Karpas-422 (cell line): Measurements from ENCODE around the gene ESAM. TPM values are rescaled to one million over a fixed set of nuclear protein-coding genes. Genes with fewer than 3 reads are reported as not detected.

Experiments used
- DNase-seq: peaks from one replicate; pipeline ENCODE4 v3.0.0-alpha.2; 2015
- H2AFZ ChIP-seq: fragments of 200-600 bp; sonication (generic); 2 replicates; pipeline ENCODE4 v1.6.1; 2014; ENCODE audit warnings: antibody characterized with exemption, low read length, mixed read lengths
- H3K27ac ChIP-seq: fragments of 200-600 bp; sonication (generic); 2 replicates; pipeline ENCODE4 v1.5.1; 2014; ENCODE audit warnings: mild to moderate bottlenecking, low read length, moderate library complexity
- H3K27me3 ChIP-seq: fragments of 200-600 bp; sonication (generic); 2 replicates; pipeline ENCODE4 v1.6.1; 2014; ENCODE audit warnings: low read length, mixed read lengths
- H3K36me3 ChIP-seq: fragments of 200-600 bp; sonication (generic); 2 replicates; pipeline ENCODE4 v1.6.1; 2014; ENCODE audit warnings: low read length, mixed read lengths; ENCODE audit not compliant: insufficient read depth
- H3K4me1 ChIP-seq: fragments of 200-600 bp; sonication (generic); 2 replicates; pipeline ENCODE4 v1.6.1; 2014; ENCODE audit warnings: mild to moderate bottlenecking, low read length, mixed read lengths
- H3K4me2 ChIP-seq: fragments of 200-600 bp; sonication (generic); 2 replicates; pipeline ENCODE4 v1.6.1; 2014; ENCODE audit warnings: low read length, low read depth, mild to moderate bottlenecking; ENCODE audit not compliant: poor library complexity, severe bottlenecking
- H3K4me3 ChIP-seq: fragments of 200-600 bp; sonication (generic); 2 replicates; pipeline ENCODE4 v1.5.1; 2014; ENCODE audit warnings: mild to moderate bottlenecking, antibody characterized with exemption, low read length, mixed read lengths
- H3K79me2 ChIP-seq: fragments of 200-600 bp; sonication (generic); 2 replicates; pipeline ENCODE4 v1.6.1; 2014; ENCODE audit warnings: mild to moderate bottlenecking, low read length, mixed read lengths
- H3K9ac ChIP-seq: fragments of 200-600 bp; sonication (generic); 2 replicates; pipeline ENCODE4 v1.6.0; 2014; ENCODE audit warnings: low read length
- H3K9me2 ChIP-seq: fragments of 200-600 bp; sonication (generic), shearing (Covaris generic); replicated peaks from 2 replicates; pipeline ENCODE4 v1.6.0; 2014; ENCODE audit warnings: mild to moderate bottlenecking, low read length, moderate library complexity; ENCODE audit not compliant: insufficient read depth
- H3K9me3 ChIP-seq: fragments of 300-700, 200-600 bp; sonication (generic); 2 replicates; pipeline ENCODE4 v1.6.1; 2014; ENCODE audit warnings: low read length, mixed read lengths
- H4K20me1 ChIP-seq: fragments of 200-600 bp; sonication (generic); 2 replicates; pipeline ENCODE4 v1.6.1; 2014; ENCODE audit warnings: mild to moderate bottlenecking, antibody characterized with exemption, low read length, low read depth; ENCODE audit not compliant: insufficient read depth
- total RNA-seq: library from RNA; depleted of rRNA; stranded (reverse); fragments of >200 nt; shearing (Covaris generic); gene quantifications from 2 replicates; pipeline ENCODE4 v1.2.3, GENCODE V29; 2014; ENCODE audit warnings: low replicate concordance

The ESAM gene
- total RNA-seq, 1 experiment from 2014 or later, result not detected

DNA sequence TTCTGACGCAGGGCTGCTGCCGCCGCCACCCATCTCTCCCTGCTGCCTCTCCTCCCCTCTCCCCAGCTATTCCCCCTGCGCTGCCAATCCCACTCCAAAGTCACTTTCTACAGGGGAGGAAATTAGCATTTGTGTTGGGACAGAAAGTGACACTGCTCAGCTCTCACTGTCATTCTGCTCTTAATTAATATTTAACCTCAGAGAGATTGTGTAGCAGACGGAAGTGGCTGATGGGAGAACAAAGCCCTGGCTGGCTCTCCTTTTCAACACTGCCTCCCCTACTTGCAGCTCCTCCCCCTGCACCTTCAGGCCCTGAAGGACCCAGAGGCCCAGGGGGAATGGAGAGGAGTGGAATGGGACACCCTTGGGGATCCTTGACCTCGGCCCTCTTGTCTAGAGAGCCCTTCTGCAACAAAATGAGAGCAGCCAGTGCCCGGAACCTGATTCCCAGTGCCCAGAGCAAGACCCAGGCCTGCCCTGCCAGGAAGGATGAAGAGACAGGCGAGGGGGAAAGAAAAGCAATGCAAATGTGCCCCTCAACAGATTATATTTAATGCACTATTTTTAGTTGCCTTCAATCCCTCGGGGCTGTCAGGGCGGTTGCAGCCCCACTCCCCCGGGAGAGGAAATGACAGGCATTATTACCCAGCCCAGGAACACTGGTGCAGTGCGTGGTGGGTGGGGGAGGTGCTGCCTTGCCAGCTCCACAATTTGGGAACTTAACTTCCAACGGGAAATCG is 36.9 kb downstream of the ESAM start:
- Histone ChIP-seq H3K4me2 (peak overlapping the region; percentile 82), H3K9ac (peak overlapping the region; percentile 64), H2AFZ (peak overlapping the region; percentile 76)

DNA sequence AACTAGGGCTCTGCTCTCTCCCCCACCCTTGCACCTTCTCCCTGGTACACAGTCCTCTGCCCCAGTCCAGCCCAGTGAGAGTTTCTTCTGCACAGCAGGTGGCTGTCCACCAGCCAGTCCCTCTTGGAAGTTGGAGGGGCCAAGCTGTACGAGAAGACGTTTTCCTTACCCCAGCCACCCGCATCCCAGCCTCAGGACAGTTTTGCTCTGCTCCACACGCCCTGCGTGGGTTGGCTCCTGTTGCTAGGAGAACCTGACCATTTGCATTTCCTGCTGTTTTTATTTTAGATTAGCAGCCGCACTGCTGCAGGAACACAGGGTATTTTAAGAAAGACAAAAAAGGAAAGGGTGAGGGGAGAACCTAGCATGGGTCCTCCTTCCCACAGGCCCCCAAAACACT is 39.9 kb downstream of the ESAM start:
- peaks cover 46% of the 10 kb centered on the region for H3K4me1 ChIP-seq
- no peak overlapping the region for H3K9ac ChIP-seq
- no peaks in the 10 kb centered on the region for H3K9me3 ChIP-seq
- no peaks in the 10 kb centered on the region for H3K27me3 ChIP-seq
- DNase-seq, result no peak
- no peak overlapping the region for H3K4me3 ChIP-seq
- H3K4me2 ChIP-seq, result no peak overlapping the region
- no peaks in the 10 kb centered on the region for H3K9me2 ChIP-seq
- H3K36me3 ChIP-seq, result no peaks in the 10 kb centered on the region
- H3K27ac ChIP-seq, result no peak overlapping the region
- H4K20me1 ChIP-seq, result no peaks in the 10 kb centered on the region
- no peak overlapping the region for H2AFZ ChIP-seq
- no peaks in the 10 kb centered on the region for H3K79me2 ChIP-seq

More for the DNA sequence above, 36.9 kb downstream of the ESAM start:
- Histone ChIP-seq H3K27me3 (no peaks in the 10 kb centered on the region), H4K20me1 (no peaks in the 10 kb centered on the region), H3K79me2 (no peaks in the 10 kb centered on the region), H3K9me3 (no peaks in the 10 kb centered on the region), H3K9me2 (no peaks in the 10 kb centered on the region), H3K4me1 (peaks cover 45% of the 10 kb centered on the region), H3K4me3 (peak overlapping the region; percentile 59), H3K36me3 (no peaks in the 10 kb centered on the region), H3K27ac (peak overlapping the region; percentile 45; the same call in 1 of the 2 replicates)
- peak; percentile 81 for DNase-seq

DNA sequence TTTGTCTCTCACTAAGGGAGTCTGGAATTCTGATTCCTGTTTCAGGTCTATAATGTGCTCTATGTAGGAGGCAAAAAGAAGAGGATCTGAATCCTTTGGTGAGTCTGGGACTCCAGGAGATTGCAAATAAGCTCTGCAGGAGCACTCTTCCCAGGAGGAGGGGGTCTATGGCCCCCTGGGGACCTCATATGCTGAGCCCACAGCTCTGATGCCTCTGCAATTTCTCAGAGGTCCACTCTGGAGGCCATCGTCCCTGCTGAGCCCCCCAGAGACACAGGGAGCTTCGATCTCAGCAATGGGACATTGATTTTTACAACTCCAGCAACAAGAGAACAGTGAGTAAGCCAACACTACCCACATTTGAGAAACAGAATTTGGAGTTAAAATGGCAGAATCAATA is 42.6 kb downstream of the ESAM start:
- no peak for DNase-seq
- H3K9ac ChIP-seq, result no peak overlapping the region
- H3K4me1 ChIP-seq, result peaks cover 20% of the 10 kb centered on the region
- no peaks in the 10 kb centered on the region for H3K36me3 ChIP-seq
- H3K27me3 ChIP-seq, result no peaks in the 10 kb centered on the region
- H3K4me2 ChIP-seq, result no peak overlapping the region
- H3K9me3 ChIP-seq, result no peaks in the 10 kb centered on the region
- H3K27ac ChIP-seq, result no peak overlapping the region
- no peak overlapping the region for H3K4me3 ChIP-seq
- H3K9me2 ChIP-seq, result no peaks in the 10 kb centered on the region
- H3K79me2 ChIP-seq, result no peaks in the 10 kb centered on the region
- H2AFZ ChIP-seq, result no peak overlapping the region
- no peaks in the 10 kb centered on the region for H4K20me1 ChIP-seq

DNA sequence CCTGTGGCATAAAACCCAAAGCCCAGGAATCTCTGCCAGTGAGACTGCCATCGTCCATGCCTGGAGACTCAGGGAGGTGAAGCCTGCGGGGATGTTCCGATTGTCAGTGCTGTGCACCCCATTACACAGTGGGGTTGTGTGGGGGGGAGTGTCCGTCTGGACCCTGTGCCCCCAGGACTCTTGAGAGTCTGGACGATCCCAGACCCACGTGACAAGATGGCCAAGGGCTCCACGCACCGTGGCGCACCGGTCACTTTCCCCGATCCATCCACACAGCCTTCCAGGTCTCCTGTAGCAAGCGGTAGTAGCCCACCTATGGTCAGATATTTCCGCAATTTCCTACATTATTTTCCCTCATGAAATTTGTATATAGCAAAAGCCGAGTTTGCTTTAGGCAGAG is 43.3 kb downstream of the ESAM start:
- Histone ChIP-seq H3K9me2 (no peaks in the 10 kb centered on the region), H3K9ac (no peak overlapping the region), H3K4me3 (no peak overlapping the region), H2AFZ (no peak overlapping the region), H3K27me3 (no peaks in the 10 kb centered on the region), H3K4me2 (no peak overlapping the region), H3K79me2 (no peaks in the 10 kb centered on the region), H3K4me1 (peaks cover 13% of the 10 kb centered on the region), H3K36me3 (no peaks in the 10 kb centered on the region), H3K27ac (no peak overlapping the region), H4K20me1 (no peaks in the 10 kb centered on the region), H3K9me3 (no peaks in the 10 kb centered on the region)
- no peak for DNase-seq

DNA sequence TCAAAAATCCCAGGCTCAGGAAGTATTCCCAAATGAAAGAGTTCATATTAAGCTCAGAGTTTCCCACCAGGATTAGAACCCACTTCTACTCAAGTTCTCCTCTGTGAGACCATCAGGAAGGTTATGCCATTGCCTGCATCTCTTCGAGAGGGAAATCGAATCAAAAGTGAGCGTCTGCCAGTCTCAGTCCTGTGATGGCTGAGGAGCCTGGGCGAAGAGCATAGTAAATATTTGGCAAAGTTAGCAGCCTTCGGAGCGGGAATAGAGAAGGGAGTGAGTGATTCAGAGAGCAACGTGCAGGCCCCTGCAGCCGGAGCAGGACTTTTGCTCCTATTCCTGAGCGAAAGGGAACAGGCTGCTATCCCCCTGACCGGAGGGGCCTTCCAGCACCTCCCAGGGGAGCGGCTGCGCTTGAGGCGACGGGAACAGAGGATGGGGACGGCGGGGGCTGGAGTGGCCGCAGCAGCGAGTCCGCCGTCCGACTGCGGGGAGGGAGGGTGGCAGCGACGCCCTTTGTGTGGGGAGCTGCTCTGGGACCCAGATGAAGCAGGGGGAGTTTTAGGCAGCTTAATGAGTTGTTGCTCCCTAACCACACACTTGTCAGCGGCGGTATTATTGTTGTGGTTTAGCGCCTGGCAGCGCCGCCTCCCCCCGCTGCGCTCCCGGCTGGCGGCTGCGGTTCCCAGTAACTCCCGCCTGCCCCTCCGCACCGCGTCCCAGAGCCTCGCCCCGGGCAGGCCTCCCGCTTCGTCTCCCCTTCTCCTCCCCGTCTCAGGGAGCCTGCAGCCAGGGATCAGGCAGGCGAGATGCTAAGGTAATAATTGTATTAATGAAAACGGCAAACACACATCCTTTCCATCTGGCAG is 44.1 kb downstream of the ESAM start:
- H3K9me2 ChIP-seq, result no peaks in the 10 kb centered on the region
- no peak overlapping the region for H3K27ac ChIP-seq
- peak overlapping the region; percentile 33 for H3K9ac ChIP-seq
- H3K9me3 ChIP-seq, result no peaks in the 10 kb centered on the region
- H3K4me3 ChIP-seq, result no peak overlapping the region; the same call in 1 of the 2 replicates
- peaks cover 12% of the 10 kb centered on the region; the same call in 1 of the 2 replicates for H3K4me1 ChIP-seq
- DNase-seq, result no peak
- H4K20me1 ChIP-seq, result no peaks in the 10 kb centered on the region
- no peak overlapping the region for H2AFZ ChIP-seq
- no peaks in the 10 kb centered on the region for H3K27me3 ChIP-seq
- H3K36me3 ChIP-seq, result no peaks in the 10 kb centered on the region
- peak overlapping the region; percentile 32 for H3K4me2 ChIP-seq
- no peaks in the 10 kb centered on the region for H3K79me2 ChIP-seq

DNA sequence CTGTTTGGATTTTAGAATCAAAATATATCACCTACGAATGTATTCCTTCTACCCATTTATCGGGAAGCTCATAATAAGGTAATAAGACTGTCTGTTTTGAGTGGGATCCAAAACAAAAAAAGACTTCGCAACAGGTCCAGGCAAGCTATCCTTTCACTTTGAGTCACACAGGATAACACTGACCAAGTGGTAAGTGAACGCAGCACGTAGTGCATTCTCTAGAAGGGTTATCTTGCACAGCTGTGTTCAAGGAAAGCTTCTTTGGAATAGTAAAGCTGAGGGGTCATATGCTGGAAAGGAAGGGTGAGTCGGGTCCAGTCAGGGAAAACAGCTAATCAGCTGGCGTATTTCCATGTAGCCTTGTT is 44.7 kb downstream of the ESAM start:
- Histone ChIP-seq H3K9me3 (no peaks in the 10 kb centered on the region), H3K79me2 (no peaks in the 10 kb centered on the region), H3K36me3 (no peaks in the 10 kb centered on the region), H3K9me2 (no peaks in the 10 kb centered on the region), H2AFZ (no peak overlapping the region), H3K4me1 (peaks cover 12% of the 10 kb centered on the region; the same call in 1 of the 2 replicates), H3K27me3 (no peaks in the 10 kb centered on the region), H3K4me3 (no peak overlapping the region), H4K20me1 (no peaks in the 10 kb centered on the region), H3K27ac (no peak overlapping the region), H3K4me2 (no peak overlapping the region), H3K9ac (no peak overlapping the region)
- DNase-seq, result no peak

DNA sequence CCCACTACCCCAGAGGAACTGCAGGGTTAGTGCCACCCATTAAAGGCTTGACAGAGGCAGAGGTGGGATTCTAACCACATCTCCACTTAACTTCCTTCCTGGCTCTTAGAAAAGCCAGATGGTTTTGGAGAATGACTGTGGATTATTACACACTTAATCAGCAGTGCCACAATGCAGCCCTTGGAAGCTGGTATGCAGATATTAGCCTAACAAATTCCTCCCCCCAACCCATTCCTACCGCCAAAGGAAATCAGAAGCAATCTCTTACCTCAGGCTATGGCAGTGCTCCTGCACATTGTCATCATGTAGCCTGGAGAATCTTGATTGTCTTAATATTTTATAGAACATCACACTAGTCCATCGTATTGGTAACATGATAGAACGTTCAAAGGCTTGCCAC is 45.5 kb downstream of the ESAM start:
- H3K9ac ChIP-seq, result no peak overlapping the region
- H3K4me3 ChIP-seq, result no peak overlapping the region
- peaks cover 6% of the 10 kb centered on the region; the same call in 1 of the 2 replicates for H3K4me1 ChIP-seq
- H3K4me2 ChIP-seq, result no peak overlapping the region
- H3K27ac ChIP-seq, result no peak overlapping the region
- H3K9me3 ChIP-seq, result no peaks in the 10 kb centered on the region
- DNase-seq, result no peak
- no peak overlapping the region for H2AFZ ChIP-seq
- H3K9me2 ChIP-seq, result no peaks in the 10 kb centered on the region
- no peaks in the 10 kb centered on the region for H3K36me3 ChIP-seq
- H3K27me3 ChIP-seq, result no peaks in the 10 kb centered on the region
- no peaks in the 10 kb centered on the region for H4K20me1 ChIP-seq
- H3K79me2 ChIP-seq, result no peaks in the 10 kb centered on the region

DNA sequence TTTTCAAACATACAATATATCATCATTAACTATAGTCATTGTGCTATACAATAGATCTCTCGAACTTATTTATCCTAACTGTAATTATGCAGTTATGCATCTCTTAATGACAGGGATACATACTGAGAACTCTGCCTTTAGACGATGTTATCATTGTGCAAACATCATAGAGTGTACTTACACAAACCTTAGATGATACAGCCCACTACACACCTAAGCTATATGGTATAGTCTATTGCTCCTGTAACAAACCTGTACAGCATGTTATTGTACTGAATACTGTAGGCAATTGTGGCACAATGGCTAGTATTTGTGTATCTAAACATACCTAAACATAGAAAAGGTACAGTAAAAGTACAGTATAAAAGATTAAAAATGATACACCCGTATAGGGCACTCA is 49.7 kb downstream of the ESAM start:
- no peak overlapping the region for H2AFZ ChIP-seq
- H3K9me3 ChIP-seq, result no peaks in the 10 kb centered on the region
- no peaks in the 10 kb centered on the region for H3K36me3 ChIP-seq
- no peak overlapping the region for H3K4me3 ChIP-seq
- H3K4me2 ChIP-seq, result no peak overlapping the region
- DNase-seq, result no peak
- H3K27ac ChIP-seq, result no peak overlapping the region
- H3K27me3 ChIP-seq, result no peaks in the 10 kb centered on the region
- no peaks in the 10 kb centered on the region for H3K9me2 ChIP-seq
- H3K79me2 ChIP-seq, result no peaks in the 10 kb centered on the region
- H4K20me1 ChIP-seq, result no peaks in the 10 kb centered on the region
- H3K9ac ChIP-seq, result no peak overlapping the region
- no peaks in the 10 kb centered on the region for H3K4me1 ChIP-seq
